ENCODE data around the gene PSME3.
A peak's percentile ranks its signal among the peaks of the same experiment; 100 is the strongest.

PSME3 gene

GRCh38 chr17:42817866-42818265 lies 15.3 kb upstream of the PSME3 start:
- no peak for TF ChIP-seq CTCF (IDR thresholded peaks at IDR 0.05; ENCODE audit: control insufficient read depth, extremely low read depth, insufficient read depth)
- H3K4me3 ChIP-seq (ENCODE audit: low read depth, low read length) = no peak overlapping the region
- DNase-seq (ENCODE audit: low read depth) = no peak

- no peak overlapping the region for H3K4me3 ChIP-seq (ENCODE audit: low read depth, low read length)
- DNase-seq (ENCODE audit: low read depth) = no peak
- no peak for TF ChIP-seq CTCF (IDR thresholded peaks at IDR 0.05; ENCODE audit: control insufficient read depth, extremely low read depth, insufficient read depth)
Measured at GRCh38 chr17:42818379-42818778, 14.8 kb upstream of the PSME3 start.

DNA sequence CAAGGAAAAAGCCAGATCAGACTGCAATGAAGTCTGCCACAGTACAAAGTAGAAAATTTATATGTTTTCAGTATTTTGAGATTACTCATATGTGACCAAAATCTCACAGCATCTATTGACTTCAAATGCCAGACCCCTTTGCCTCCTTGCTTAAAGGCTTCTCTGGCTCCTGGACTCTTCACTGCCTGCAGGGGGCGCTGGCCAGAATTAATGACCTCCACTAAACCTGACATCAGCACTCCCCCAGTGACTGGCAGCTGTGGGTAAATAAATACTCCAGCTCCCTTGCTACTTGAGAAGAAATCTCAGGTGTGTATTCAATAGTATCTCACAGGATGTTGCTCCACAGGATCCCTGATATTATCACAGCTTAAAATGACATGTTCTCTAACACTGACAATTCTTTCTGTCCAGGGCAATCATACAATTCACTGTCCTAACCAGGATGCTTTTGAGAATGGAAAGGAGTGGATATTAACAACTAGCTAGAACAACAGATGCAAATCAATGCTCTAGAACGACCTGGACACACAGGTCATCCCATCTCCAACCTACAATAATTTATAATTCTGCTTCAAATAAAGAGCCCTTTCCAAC lies 13.2 kb upstream of the PSME3 start:
- no peak overlapping the region for H3K4me3 ChIP-seq (ENCODE audit: low read depth, low read length)
- TF ChIP-seq CTCF (IDR thresholded peaks at IDR 0.05; ENCODE audit: control insufficient read depth, extremely low read depth, insufficient read depth) = peak; percentile 59
- no peak for DNase-seq (ENCODE audit: low read depth)

- no peak for DNase-seq (ENCODE audit: low read depth)
- H3K4me3 ChIP-seq (ENCODE audit: low read depth, low read length) = no peak overlapping the region
- TF ChIP-seq CTCF (IDR thresholded peaks at IDR 0.05; ENCODE audit: control insufficient read depth, extremely low read depth, insufficient read depth) = no peak
Measured at GRCh38 chr17:42821176-42821575, 12.0 kb upstream of the PSME3 start.

DNA sequence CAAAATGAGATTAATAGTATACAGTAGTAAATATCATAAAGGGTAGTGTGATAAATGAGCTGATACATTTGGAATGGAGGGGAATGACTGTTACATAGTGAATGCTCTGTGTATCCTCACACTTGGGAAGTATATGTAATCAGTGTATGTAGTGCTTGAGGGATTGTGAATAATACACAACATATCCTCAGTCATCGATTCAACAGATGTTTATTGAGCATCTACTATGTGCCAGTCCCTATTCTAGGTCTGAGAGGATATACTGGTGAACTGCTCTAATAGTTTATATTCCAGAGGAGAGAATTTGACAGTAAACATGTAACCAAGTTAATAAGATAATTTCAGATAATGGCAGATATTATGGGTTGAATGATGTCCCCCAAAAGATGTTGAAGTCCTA lies 5.7 kb upstream of the PSME3 start:
- no peak for DNase-seq (ENCODE audit: low read depth)
- TF ChIP-seq CTCF (IDR thresholded peaks at IDR 0.05; ENCODE audit: control insufficient read depth, extremely low read depth, insufficient read depth) = no peak
- H3K4me3 ChIP-seq (ENCODE audit: low read depth, low read length) = no peak overlapping the region

DNA sequence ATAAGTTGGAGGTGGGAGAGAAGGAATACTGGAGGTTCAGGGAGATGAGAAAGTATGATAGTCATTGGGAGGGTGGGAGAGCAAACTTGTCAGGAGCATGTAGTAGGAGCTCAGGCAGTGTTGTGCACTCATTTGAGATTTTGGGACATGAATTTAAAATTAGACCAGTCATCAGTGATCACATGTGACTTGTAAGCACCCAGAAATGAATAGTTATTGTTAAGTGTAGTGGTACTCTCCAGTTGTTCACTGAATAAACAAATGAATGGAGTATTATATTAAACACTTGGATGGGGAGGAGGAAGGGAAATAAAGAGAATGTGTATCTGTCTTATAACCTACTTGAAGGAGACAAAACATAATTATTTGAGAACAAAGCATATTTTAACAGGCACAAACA lies 2.2 kb upstream of the PSME3 start:
- no peak overlapping the region for H3K4me3 ChIP-seq (ENCODE audit: low read depth, low read length)
- DNase-seq (ENCODE audit: low read depth) = no peak
- no peak for TF ChIP-seq CTCF (IDR thresholded peaks at IDR 0.05; ENCODE audit: control insufficient read depth, extremely low read depth, insufficient read depth)

DNA sequence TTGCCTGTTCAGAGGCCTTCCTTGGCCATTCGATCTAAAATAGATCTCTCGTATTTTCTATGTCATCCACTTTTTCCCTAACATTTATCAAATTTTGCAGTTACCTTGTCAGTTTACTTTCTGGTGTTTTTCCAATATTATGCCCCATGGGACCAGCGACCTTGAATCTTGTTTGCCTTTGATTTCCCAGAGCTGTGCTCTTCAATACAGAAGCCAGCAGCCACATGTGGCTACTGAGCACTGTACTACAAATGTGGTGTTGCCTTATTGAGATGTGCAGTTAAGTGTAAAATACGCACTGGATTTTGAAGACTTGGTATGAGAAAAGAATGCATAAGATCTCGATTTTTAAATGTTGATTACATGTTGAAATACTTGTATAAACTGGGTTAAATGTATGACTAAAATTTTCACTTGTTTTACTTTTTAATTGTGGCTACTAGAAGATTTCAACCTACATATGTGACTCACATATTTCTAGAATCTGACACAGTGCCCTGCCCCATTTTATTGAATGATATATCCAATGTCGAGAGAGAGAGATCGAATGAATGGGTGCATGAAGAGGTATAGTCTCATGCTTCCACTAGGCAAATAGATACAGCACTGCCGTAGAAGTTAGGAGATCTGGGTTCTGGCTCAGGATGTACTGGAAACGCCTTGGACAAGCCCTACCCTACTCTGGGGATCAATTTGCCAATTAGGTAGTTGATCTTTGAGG lies 824 bp upstream of the PSME3 start:
- no peak for DNase-seq (ENCODE audit: low read depth)
- H3K4me3 ChIP-seq (ENCODE audit: low read depth, low read length) = peak overlapping the region; percentile 74
- TF ChIP-seq CTCF (IDR thresholded peaks at IDR 0.05; ENCODE audit: control insufficient read depth, extremely low read depth, insufficient read depth) = no peak
